LNCaP clone FGC (cell line): ENCODE measurements around the gene SPATA12.

Experiments
- DNase-seq: peaks from one replicate; pipeline ENCODE4 v3.0.0-alpha.2; 2011; ENCODE audit warnings: low read depth
- H3K4me3 ChIP-seq: 2 replicates; pipeline ENCODE4 v1.5.1; 2011; ENCODE audit warnings: mild to moderate bottlenecking, low read depth, low read length, control low read depth
- CTCF ChIP-seq: IDR thresholded peaks from 2 replicates; pipeline ENCODE4 v1.5.1; 2012; ENCODE audit warnings: mild to moderate bottlenecking; ENCODE audit not compliant: control insufficient read depth, insufficient read depth; ENCODE audit errors: extremely low read depth

The SPATA12 gene

GRCh38 chr3:57087361-57088092 is 27.1 kb downstream of the SPATA12 start:
- DNase-seq: no peak
- no peak overlapping the region for H3K4me3 ChIP-seq
- no peak for TF ChIP-seq CTCF

GRCh38 chr3:57088503-57088902 is 28.0 kb downstream of the SPATA12 start:
- TF ChIP-seq CTCF: no peak

GRCh38 chr3:57089043-57089442 is 28.6 kb downstream of the SPATA12 start:
- no peak for TF ChIP-seq CTCF
- no peak overlapping the region for H3K4me3 ChIP-seq
- DNase-seq: no peak

More at GRCh38 chr3:57088503-57088902, 28.0 kb downstream of the SPATA12 start:
- DNase-seq: no peak
- H3K4me3 ChIP-seq: no peak overlapping the region

- H3K4me3 ChIP-seq: no peak overlapping the region
- no peak for TF ChIP-seq CTCF
- no peak for DNase-seq
Measured at GRCh38 chr3:57091521-57092273, 31.2 kb downstream of the SPATA12 start.

- no peak for DNase-seq
- TF ChIP-seq CTCF: no peak
- H3K4me3 ChIP-seq: no peak overlapping the region
Measured at GRCh38 chr3:57093489-57093888, 33.0 kb downstream of the SPATA12 start.

- no peak for TF ChIP-seq CTCF
- no peak overlapping the region for H3K4me3 ChIP-seq
- no peak for DNase-seq
Measured at GRCh38 chr3:57093971-57094535, 33.6 kb downstream of the SPATA12 start.
